Heart right ventricle (tissue), 16 donors: ENCODE data around the gene ADCYAP1R1. TPM values are rescaled to one million over a fixed set of nuclear protein-coding genes. Genes with fewer than 3 reads are reported as not detected.

Experiments
- ATAC-seq, 8 donors: fragments of 200-7000 bp; cut with Tn5 transposase; one replicate each; pipeline ENCODE4 v1.9.1; 2020; ENCODE audit warnings: mild to moderate bottlenecking in 8 of 8, moderate library complexity in 8 of 8, moderate number of reproducible peaks in 1 of 8
- DNase-seq, 2 donors: peaks; one replicate each; pipeline ENCODE4 v3.0.0-alpha.2; 2020
- H3K27ac ChIP-seq, 10 donors: fragments of 200-600 bp; sonication (generic) in 2 of 10; one replicate each; pipeline versions ENCODE4 v1.5.0 to v1.8.0; 2020 to 2022; ENCODE audit warnings: mild to moderate bottlenecking in 3 of 10
- H3K27me3 ChIP-seq, 7 donors: fragments of 200-600 bp; one replicate each; pipeline ENCODE4 v1.8.0; 2021 to 2022; ENCODE audit warnings: mild to moderate bottlenecking in 2 of 7
- H3K36me3 ChIP-seq, 9 donors: fragments of 200-600 bp; sonication (generic) in 1 of 9; one replicate each; pipeline versions ENCODE4 v1.5.0 to v1.8.0; 2020 to 2022; ENCODE audit warnings: mild to moderate bottlenecking in 2 of 9
- H3K4me1 ChIP-seq, 9 donors: fragments of 200-600 bp; sonication (generic) in 1 of 9; one replicate each; pipeline versions ENCODE4 v1.5.0 to v1.8.0; 2020 to 2022; ENCODE audit warnings: mild to moderate bottlenecking in 4 of 9
- H3K4me3 ChIP-seq, 10 donors: fragments of 200-600 bp; sonication (generic) in 2 of 10; one replicate each; pipeline versions ENCODE4 v1.5.0 to v1.8.0; 2020 to 2022; ENCODE audit warnings: mild to moderate bottlenecking in 7 of 10, moderate library complexity in 2 of 10
- H3K9me3 ChIP-seq, 11 donors: fragments of 200-600 bp in 10 of 11; sonication (generic) in 2 of 11; one replicate each; pipeline versions ENCODE4 v1.5.0 to v1.8.0; 2013 to 2022; ENCODE audit warnings: mild to moderate bottlenecking in 2 of 11, control low read depth in 1 of 11, moderate library complexity in 1 of 11
- CTCF ChIP-seq, 9 donors: fragments of 200-600 bp; sonication (generic) in 2 of 9; IDR thresholded peaks; one replicate each; pipeline versions ENCODE4 v1.5.0 to v1.8.0; 2021 to 2022; ENCODE audit warnings: antibody characterized with exemption in 9 of 9, mild to moderate bottlenecking in 5 of 9, moderate library complexity in 1 of 9
- WGBS, 2 donors: extraction: QIAGEN DNeasy Blood & Tissue Kit; methylation state at CpG; one replicate each; pipeline ENCODE4 v1.1.7; 2013; ENCODE audit warnings: inconsistent platforms in 1 of 2; 5-methylcytosine and 5-hydroxymethylcytosine counted together
- intact Hi-C, 10 donors: fragments of 100-400 bp; cut with DNase I; formaldehyde crosslinking; loops; one replicate each; pipeline versions ENCODE4 v1.11.1 to v1.14.2; 2022
- polyA plus RNA-seq, 2 donors: library from polyadenylated mRNA; stranded (reverse); fragments of 200-250 nt; gene quantifications; one replicate each; pipeline ENCODE4 v1.2.3, GENCODE V29; 2013
- total RNA-seq, 10 donors: library from RNA; stranded (reverse); fragmentation: NEBNext Ultra II Directional in 3 of 10; extraction: Animal tissue kit (Norgen Biotek cat#: 25700) in 3 of 10; gene quantifications; one replicate each; pipeline versions ENCODE4 v1.2.1 to v1.2.4, GENCODE V29; 2021 to 2023
- donor health status: Arrhythmogenic right ventricular cardiomyopathy.
- donor health status: ischemic (EF 13 %, LVEDD 7.1; RV severe dilation, severe dysfunction).
- donor health status: healthy with polysubstance abuse.
- donor health status: DM: no; HTN: yes; CAD: no.
- donor health status: DM: no; HTN: no; CAD: no.
- donor health status: ischemic (EF 25% LVEDD 6.9; RV normal size, moderate dysfunction).
- donor health status: ischemic (EF 25% LVEDD 5.7; RV mildly dilated, moderate dysfunction).
- donor health status: healthy.
- donor health status: DM: yes; HTN: yes; CAD: no.
- donor health status: Ischemic cardiomyopathy.
- donor health status: ischemic (EF 35%, LVEDD 5.7; RV mildly dilated, moderate dysfunction).
- donor health status: nonischemic (EF 11% LVEDD 7.7; RV severe dilation, severe dysfunction).
- donor health status: DM: yes; HTN: yes; CAD: no.
- donor health status: PGD.
- donor health status: ischemic (EF 29% LVEDD 5.4; RV normal size, mild dysfunction).
- donor health status: nonischemic (EF 23%, LVEDD 6.1; RV moderate dilation, normal function).

Gene ADCYAP1R1
- total and polyA plus RNA-seq, 12 donors, result 0.59 to 5.8 (median 1.6) TPM

GRCh38 chr7:31036924-31037323 is 15.2 kb upstream of the ADCYAP1R1 start:
- intact Hi-C loops, result no loop called here
- WGBS, 2 donors, result 54 to 62% methylated on average over 3 of the region's 3 CpGs

DNA sequence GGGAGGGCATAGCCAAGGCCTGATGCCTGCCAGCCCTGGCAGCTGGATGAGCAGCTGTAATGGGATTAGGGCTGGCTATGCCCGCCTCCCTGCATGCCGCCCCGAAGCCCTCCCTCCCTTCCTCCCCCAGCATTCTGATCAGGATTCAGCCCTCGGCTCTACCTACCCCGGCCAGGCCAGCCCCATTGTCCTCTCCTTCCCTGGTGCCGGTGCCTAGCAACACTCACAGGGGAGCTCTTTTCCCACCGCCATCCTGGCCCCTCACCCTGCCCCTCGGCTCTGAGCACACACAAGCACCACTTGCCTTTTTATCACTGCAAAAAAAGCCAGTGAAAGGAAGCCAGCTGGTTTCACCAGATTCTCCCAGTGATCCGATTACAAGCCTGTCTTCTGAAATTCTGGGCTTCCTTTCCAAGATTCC is 9.0 kb upstream of the ADCYAP1R1 start:
- peaks cover 0 to 43% (median 17%) of the 10 kb centered on the region in 7 donors for H3K27me3 ChIP-seq
- WGBS, 2 donors, result 27 to 37% methylated on average over 9 of the region's 9 CpGs
- no peak for DNase-seq
- no peak overlapping the region for H3K4me3 ChIP-seq
- intact Hi-C loops, result loop anchor here in 1 of 10 donors (5.0 kb wide), 1 partner anchor 36 kb away; no protein-coding TSS in a partner anchor
- H3K27ac ChIP-seq, result no peak overlapping the region
- TF ChIP-seq CTCF (IDR thresholded peaks at IDR 0.05), result no peak
- no peaks in the 10 kb centered on the region for H3K4me1 ChIP-seq
- H3K36me3 ChIP-seq, result no peaks in the 10 kb centered on the region
- no peak for ATAC-seq
- H3K9me3 ChIP-seq, result no peaks in the 10 kb centered on the region

More at GRCh38 chr7:31036924-31037323, 15.2 kb upstream of the ADCYAP1R1 start:
- no peak for TF ChIP-seq CTCF (IDR thresholded peaks at IDR 0.05)
- no peak overlapping the region for H3K4me3 ChIP-seq
- H3K4me1 ChIP-seq, result no peaks in the 10 kb centered on the region
- H3K36me3 ChIP-seq, result no peaks in the 10 kb centered on the region
- no peak overlapping the region for H3K27ac ChIP-seq
- ATAC-seq (no peak), DNase-seq (no peak)
- H3K9me3 ChIP-seq, result no peaks in the 10 kb centered on the region
- peaks cover 0 to 20% (median 5%) of the 10 kb centered on the region in 7 donors for H3K27me3 ChIP-seq

DNA sequence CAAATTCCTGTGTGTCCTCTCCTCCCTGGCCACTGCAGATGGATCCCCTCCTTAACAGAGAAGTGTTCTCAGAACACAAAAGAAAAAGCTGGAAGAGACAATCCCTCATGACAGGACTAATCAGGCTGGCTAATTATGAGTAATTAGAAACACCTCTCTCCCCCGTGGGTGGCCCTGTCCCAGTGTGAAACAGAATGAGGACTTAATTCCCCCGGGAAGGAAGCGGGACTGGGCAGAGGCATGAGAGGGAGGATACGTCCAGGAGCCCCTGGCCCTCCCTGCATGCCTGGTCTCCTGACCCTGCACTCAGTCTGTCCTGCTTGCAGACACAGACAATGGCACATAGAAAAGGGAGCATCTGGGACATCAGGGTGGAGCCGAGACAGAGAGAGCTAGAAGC is 7.6 kb upstream of the ADCYAP1R1 start:
- DNase-seq (no peak), ATAC-seq (no peak)
- intact Hi-C loops, result loop anchor here in 1 of 10 donors (5.0 kb wide), 1 partner anchor 37 kb away; no protein-coding TSS in a partner anchor
- peaks cover 0 to 45% (median 17%) of the 10 kb centered on the region in 7 donors for H3K27me3 ChIP-seq
- no peak overlapping the region for H3K27ac ChIP-seq
- no peak for TF ChIP-seq CTCF (IDR thresholded peaks at IDR 0.05)
- WGBS, 2 donors, result 51 to 53% methylated on average over 5 of the region's 5 CpGs
- no peaks in the 10 kb centered on the region for H3K9me3 ChIP-seq
- H3K4me3 ChIP-seq, result no peak overlapping the region
- no peaks in the 10 kb centered on the region for H3K4me1 ChIP-seq
- no peaks in the 10 kb centered on the region for H3K36me3 ChIP-seq

DNA sequence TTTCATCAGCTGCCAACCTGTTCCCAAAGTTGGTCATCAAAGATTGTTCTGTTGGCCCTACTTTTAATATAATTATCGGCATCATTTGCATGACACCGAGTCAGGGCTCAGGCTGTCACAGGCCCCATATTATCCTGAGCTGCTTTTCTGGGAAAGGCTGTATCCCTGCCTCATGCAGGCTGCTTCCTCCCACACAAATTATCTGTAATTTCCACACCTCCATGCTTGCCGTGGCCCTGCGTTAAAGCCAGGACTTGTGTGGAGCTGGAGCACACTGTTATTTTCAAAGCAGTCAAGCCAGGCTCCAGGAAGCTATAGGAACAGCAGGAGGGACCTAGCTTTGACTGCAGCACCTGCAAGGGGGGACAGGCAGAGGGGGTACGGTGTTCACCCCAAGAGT is 5.4 kb upstream of the ADCYAP1R1 start:
- Histone ChIP-seq H3K36me3 (no peaks in the 10 kb centered on the region), H3K27me3 (peaks cover 0 to 52% (median 32%) of the 10 kb centered on the region in 7 donors), H3K9me3 (no peaks in the 10 kb centered on the region), H3K4me1 (no peaks in the 10 kb centered on the region), H3K27ac (no peak overlapping the region), H3K4me3 (no peak overlapping the region)
- no peak for TF ChIP-seq CTCF (IDR thresholded peaks at IDR 0.05)
- intact Hi-C loops, result no loop called here
- 76 to 79% methylated on average over 5 of the region's 5 CpGs for WGBS, 2 donors
- ATAC-seq, result no peak
- DNase-seq, result no peak
